Erythroblast (primary cell): ENCODE results near the gene SHOC1.
"Not testable (repeated sequence)": the region's sequence is repeated elsewhere in the genome, so short reads cannot be mapped to it uniquely, and the experiment has no call there.

Experiments used
- DNase-seq, 2 experiments: peaks; one replicate each; lab custom pipeline; 2025; lab: John Stamatoyannopoulos, UW
- GATA1 ChIP-seq: IDR thresholded peaks from 2 replicates; pipeline ENCODE4 v1.6.1; 2011; ENCODE audit warnings: low read depth, mild to moderate bottlenecking, control low read depth, low read length, moderate library complexity
- POLR2A ChIP-seq: IDR thresholded peaks from 2 replicates; pipeline ENCODE4 v1.6.1; 2011; ENCODE audit warnings: mild to moderate bottlenecking, low read length

SHOC1 gene

DNA sequence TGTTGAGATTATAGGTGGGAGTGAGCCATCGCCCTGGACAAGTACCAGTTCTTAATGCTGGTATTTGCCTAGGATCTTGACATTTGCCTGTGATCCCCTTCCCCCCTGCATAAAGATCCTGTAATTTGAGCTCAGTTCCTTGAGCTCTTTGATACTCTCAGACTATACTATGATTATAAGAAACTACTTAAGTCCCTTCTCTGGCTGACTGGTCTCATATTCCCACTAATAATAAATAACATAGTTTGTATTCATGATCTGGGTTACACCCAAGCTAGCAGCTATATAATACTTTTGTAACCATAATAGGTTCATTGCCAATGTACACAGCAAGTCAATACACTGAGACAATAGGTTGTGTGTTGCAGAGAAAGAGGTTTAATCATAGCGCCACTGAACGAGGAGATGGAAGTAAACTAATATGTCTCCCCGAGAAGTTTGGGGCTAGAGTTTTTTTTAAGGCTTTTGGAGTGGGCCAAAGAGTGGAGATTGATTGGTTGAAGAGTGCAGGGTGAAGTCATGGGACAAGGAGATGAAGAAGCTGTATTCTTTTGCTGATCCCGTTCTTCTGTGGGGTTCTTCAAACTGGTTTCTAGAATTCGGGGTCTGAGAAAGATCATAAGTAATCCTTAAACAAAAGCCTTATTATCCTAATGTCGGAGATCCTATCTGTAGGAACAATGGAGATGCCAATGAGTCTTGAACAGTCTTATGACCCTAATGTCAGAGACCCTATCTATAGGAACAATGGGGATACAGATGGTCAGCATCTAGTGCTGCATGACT is 20.7 kb upstream of the SHOC1 start:
- TF ChIP-seq GATA1 (no peak), POLR2A (no peak)
- DNase-seq: no peak

DNA sequence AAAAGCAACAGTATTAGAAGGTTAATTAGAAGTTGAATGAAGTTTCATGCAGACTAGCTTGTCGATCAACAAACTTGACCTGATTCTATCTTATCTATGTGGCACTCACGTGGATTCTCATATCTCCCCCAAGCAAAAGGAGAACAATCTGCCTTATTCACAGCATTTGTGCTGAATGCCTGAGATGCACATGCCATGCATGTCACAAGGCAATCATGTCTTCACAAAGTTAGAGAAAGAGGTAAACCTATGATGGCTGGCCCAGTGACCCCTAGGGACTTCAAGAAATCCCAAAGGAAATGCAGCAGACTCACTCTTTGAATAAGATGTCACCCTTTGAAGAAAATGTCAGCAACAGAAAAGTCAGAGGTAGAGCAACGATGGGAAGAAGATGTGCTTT is 17.6 kb upstream of the SHOC1 start:
- TF ChIP-seq GATA1 (no peak), POLR2A (no peak)

DNA sequence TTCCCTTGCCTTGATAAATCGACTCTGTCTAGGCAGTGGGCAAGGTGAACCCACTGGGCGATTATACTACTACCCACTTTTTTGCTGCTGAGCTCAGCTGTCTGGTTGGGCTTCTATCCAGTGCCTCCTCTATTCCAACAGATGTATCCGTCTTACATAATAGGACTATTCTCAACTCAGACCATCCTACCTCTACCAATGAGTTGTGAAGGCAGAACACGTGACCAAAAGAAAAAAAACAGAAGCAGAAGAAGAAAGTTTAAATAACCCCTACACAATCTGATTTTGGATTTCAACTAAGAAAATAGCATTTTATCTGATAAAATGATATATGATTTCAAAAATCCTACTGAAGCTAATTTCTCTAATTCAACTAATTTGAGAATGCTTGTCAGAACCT is 16.2 kb upstream of the SHOC1 start:
- TF ChIP-seq POLR2A (no peak), GATA1 (no peak)
- DNase-seq: no peak

More for the DNA sequence above, 17.6 kb upstream of the SHOC1 start:
- peak in 1 of 2 experiments; percentile 44 for DNase-seq

DNA sequence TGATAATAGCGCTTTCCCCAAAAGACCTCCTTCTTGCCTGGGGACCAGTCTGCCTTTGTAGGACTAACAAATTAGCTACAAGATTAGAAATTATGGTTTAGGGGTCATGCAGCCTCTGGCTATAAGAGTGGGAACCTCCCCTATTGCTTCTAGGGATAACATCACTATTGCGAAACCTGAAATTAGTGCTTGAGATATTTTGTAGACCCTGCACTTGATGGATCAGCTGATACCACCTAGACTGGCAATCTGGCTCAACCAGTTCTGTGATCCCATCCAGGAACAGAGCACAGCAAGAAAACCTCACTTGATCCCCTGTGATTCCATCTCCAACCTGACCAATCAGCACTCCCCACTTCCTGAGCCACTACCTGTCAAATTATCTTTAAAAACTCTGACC is 15.7 kb upstream of the SHOC1 start:
- not testable (repeated sequence) for DNase-seq

DNA sequence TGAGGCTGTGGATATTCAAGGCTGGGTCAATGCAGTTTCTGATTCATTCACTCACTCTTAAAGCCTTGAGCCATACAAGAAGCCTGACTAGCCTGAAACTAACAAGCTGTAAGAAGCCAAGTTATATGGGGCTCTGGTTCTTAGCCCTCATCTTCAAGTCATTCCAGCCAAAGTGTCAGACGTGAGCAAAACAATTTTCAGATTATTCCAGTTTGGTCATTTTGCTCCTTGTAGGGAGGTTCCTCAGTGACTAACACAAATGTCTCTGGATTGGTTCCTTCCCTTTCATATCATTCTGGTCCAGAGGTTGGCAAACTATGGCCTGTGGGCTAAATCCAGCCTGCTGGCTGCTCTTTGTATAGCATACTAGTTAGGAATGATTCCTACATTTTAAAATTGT is 12.5 kb upstream of the SHOC1 start:
- no peak for TF ChIP-seq POLR2A
- no peak for DNase-seq

DNA sequence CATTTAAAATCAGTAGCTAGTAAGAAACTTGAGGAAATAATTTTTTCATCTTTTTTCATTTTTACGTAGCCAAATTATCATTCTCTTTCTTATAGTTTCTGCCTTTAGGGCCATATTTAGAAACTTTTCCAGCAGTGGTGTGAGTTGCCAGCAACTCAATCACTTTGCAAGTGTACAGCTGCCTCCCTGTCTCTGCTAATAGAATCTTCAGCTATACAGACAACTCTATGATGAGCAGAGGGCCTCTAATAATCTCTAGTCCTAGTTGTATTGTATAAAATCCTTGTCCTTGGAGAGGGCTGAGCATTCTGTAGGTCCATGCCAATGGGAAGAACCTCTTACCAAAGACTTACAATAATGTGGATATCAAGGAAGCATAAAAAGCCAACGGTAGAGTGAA is 11.5 kb upstream of the SHOC1 start:
- TF ChIP-seq POLR2A (no peak), GATA1 (no peak)
- no peak for DNase-seq

DNA sequence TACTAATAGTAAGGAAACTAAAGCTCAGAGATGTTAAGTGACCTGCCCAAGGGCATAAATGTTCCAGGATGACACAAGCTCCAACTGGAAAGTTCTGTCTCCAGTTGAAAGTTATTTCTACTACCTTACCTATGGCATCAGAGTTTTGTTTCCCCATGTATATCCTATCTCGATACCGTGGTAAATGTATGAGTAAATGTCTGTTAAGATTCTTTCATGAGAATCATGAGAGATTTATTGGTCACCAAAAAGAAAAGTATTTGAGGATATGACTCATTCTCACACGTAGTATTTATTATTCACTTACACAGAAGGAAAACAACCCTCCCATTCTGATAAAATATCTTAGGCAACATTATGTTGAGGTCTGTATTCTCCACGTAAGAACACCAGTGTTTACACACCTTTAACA is 11.1 kb upstream of the SHOC1 start:
- no peak for DNase-seq

DNA sequence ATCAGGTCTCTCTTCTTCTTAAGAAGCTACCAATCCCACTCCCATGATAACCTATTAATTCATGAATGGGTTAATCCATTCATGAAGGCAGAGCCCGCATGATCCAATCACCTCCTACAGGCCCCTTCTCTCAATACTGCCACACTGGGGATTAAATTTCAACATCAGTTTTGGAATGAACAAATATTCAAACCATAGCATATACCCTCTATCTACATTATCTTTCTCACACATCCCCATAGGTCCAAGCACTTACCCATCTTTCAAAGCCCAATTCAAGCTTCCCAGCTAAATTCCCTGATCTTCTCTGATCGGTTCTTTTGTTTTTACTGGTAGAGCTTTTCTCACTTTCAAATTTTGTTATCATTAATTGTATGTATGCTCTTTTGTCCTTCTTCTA is 10.5 kb upstream of the SHOC1 start:
- DNase-seq: no peak
- TF ChIP-seq POLR2A: no peak
- no peak for TF ChIP-seq GATA1

More for the DNA sequence above, 11.1 kb upstream of the SHOC1 start:
- TF ChIP-seq POLR2A (no peak), GATA1 (no peak)

DNA sequence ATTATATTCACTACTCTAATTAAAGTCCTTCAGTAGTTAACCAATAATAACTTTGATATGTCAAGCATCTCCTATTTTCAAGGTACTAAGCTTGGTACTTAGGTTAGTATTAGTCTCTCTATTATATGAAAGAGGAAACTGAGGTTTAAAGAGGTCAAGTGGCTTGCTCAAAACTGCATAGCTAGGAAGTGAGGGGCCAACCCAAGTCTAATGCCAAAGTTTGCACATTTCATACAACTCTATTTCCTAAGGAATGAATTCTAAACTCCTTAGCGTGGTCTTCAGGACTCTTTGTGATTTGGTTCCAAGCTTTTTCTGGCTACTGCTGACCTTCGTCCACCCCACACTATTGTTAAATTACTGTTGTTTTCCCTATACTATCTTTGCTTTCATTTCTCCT is 9.9 kb upstream of the SHOC1 start:
- no peak for DNase-seq
- TF ChIP-seq GATA1 (no peak), POLR2A (no peak)

DNA sequence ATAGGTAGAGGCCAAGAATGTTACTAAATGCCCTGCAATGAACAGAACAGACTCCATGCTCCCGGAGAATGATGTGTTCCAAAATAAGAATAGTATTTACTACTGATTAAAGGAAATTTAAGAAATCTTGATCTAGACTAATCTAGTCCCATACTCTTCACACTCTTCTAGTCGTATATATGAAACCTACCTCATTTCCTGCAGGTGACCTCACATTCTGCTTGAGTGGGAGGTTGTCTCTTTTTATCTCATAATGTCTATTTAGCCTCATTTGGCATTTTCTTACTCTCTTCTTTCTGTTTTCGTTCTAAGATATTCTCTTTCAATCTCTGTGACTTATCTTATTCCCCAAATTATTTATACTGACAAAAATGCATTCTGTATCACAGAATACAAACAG is 9.2 kb upstream of the SHOC1 start:
- TF ChIP-seq POLR2A (no peak), GATA1 (no peak)
- DNase-seq: no peak

DNA sequence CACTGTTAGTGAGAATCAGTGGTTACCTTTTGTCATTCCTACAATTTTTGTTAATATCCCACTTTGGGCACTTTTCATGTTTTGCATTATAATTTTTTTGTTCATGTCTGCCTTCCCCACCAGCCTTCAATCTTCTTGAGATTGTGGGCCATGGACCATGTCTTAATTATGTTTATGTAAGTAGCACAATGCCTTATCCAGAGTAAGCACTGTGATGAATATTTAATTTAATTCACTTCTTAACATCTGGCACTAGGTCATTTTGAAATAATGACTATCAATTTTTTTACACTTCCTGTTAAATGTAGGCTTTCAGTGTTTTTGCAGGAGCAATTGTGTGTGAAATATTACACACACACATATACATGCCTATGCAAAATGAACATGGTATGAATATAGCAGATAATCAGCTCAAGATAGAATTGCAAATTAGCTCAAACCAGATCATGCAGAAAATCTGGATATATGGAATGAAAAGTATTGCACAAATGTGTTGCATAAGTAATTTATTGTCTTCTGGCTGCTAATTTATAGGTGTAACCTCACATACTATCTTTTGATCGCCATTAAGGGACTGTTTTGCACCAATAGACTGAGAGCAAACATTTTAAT is 5.3 kb upstream of the SHOC1 start:
- no peak for DNase-seq
- no peak for TF ChIP-seq GATA1
- no peak for TF ChIP-seq POLR2A

DNA sequence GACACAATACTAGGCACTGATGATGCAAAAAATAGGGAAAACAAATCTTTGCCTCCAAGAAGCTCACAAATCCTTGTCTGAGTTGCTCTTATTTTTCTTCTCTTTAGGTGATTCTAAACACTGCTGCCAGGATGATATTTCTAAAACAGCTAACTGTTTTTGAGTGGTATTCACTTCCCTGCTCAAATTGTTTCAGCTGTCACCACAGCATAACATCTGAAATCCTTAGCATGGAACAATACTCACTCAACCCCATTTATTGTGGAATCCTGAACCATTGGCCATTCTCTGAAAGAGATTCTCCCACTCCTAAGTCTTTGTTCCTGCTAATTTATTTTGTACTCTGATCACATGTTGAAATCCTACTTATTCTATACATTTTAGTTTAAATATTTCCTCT is 4.8 kb upstream of the SHOC1 start:
- no peak for DNase-seq
- TF ChIP-seq GATA1 (no peak), POLR2A (no peak)

DNA sequence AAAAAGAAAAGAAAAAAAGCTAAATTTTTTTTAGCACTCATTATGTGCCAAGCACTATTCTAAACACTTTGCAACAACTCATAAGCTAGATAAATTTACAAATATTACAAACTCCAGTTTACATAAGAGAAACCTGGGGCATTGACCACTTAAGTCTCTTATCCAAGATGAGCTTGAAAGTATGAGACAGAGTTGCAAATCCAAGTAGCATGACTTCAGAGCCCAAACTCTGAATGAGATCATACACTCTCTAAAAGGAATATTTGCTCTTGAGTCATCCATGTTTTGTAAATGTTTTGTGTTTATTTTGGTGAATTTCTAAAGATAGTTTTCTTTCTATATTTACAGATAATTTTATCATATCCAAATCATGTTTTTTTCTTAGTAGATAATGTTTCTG is 4.0 kb upstream of the SHOC1 start:
- TF ChIP-seq GATA1 (no peak), POLR2A (no peak)
- no peak for DNase-seq

DNA sequence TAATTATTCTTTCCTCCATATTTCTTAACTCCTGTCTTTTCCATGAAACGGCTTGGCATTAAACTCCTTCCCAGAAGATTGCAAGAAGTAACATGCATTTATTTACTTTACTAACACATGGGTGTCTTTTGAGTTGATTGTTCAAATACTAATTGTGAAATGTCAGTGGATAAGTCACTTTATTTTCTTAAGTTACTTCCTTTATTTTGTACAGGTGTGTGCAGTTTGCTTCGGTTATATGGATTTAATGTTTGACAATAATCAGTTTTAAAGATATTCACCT is 761 bp upstream of the SHOC1 start:
- no peak for DNase-seq
- TF ChIP-seq GATA1: no peak
- TF ChIP-seq POLR2A: no peak

DNA sequence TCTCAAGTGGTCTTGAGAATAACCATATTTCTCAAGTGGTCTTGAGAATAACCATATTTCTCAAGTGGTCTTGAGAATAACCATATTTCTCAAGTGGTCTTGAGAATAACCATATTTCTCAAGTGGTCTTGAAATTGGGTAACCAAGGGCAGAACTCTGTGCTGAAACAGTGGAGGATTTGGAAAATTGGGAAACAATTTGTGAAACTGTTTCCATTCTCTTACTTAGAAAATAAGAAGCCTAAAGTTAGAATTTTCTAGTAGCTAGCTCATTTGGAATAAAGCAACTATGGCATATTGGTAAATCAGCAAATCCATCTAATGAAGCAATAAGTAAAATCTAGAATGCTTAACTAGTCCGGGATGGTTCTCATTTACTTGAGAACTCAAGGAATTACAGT is 2.9 kb downstream of the SHOC1 start:
- DNase-seq: not testable (repeated sequence)

DNA sequence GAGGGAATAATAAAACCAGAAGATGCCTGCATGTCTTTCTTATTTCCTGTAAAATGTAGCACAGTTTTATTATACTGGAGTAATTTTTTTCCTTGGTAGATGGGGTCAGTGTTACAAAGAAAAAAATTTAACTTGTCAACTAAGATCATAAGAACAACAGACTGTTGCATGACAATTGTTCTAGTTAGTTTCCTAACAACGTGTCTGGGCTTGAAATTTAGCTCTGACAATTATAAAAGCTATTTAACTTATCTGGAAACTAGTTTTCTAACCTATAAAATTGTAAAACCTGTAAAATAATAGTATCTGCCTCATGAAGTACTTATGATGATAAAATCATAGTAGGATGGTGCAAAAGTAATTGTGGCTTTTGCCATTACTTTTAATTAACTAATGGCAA is 4.9 kb downstream of the SHOC1 start:
- DNase-seq: no peak
- TF ChIP-seq GATA1 (no peak), POLR2A (no peak)

DNA sequence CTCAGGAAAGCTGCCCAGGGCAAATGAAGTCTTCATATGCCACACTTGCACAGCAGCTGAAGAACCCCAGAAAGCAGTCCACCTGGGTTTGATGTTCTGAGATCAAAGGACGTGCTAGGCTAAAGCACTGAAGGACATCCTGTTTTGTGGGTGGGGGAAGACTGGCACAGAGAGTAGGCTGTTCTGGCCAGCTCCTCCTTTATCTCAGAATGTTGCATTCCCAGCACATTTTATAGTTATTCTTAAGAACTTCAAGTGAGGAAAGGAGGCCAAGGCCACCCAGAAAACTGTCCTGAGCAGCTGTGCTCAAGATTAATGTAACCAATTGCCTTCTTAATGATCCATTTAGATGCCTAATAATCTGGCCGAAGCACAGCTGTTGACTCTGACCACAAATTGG is 10.9 kb downstream of the SHOC1 start:
- TF ChIP-seq GATA1: no peak
- no peak for TF ChIP-seq POLR2A
- no peak for DNase-seq
